Chondrocyte (in vitro differentiated cells): ENCODE results near the gene WDTC1. TPM values are rescaled to one million over a fixed set of nuclear protein-coding genes. Genes with fewer than 3 reads are reported as not detected.

Experiments
- DNase-seq: peaks from one replicate; pipeline ENCODE4 v3.0.0; 2021; ENCODE audit warnings: mixed read lengths, low spot score
- H3K27ac Mint-ChIP-seq: one replicate; pipeline ENCODE4 v1.8.0; 2021; ENCODE audit warnings: mild to moderate bottlenecking, moderate library complexity, mixed read lengths; ENCODE audit not compliant: unreplicated experiment
- H3K27me3 Mint-ChIP-seq: 2 replicates; pipeline ENCODE4 v1.8.0; 2021; ENCODE audit warnings: low read depth, mixed read lengths
- H3K36me3 Mint-ChIP-seq: 2 replicates; pipeline ENCODE4 v1.8.0; 2021; ENCODE audit warnings: low read depth, mixed read lengths
- H3K4me1 Mint-ChIP-seq: 2 replicates; pipeline ENCODE4 v1.8.0; 2021; ENCODE audit warnings: low read depth, mild to moderate bottlenecking, mixed read lengths
- H3K4me3 Mint-ChIP-seq: one replicate; pipeline ENCODE4 v1.8.0; 2021; ENCODE audit warnings: mild to moderate bottlenecking, moderate library complexity, mixed read lengths; ENCODE audit not compliant: unreplicated experiment
- H3K9me3 Mint-ChIP-seq: 2 replicates; pipeline ENCODE4 v1.8.0; 2021; ENCODE audit warnings: low read depth, mixed read lengths
- CTCF ChIP-seq: fragments of 200-600 bp; sonication (generic); IDR thresholded peaks from 2 replicates; pipeline ENCODE4 v1.5.0; 2021; ENCODE audit warnings: antibody characterized with exemption, mild to moderate bottlenecking, moderate library complexity
- total RNA-seq: library from RNA; stranded (reverse); gene quantifications from 3 replicates; pipeline ENCODE4 v1.2.1, GENCODE V29; 2021

The WDTC1 gene
- total RNA-seq, 1 donor from 2014 or later: 30.8 TPM

- H3K4me1 Mint-ChIP-seq: peaks cover 3% of the 10 kb centered on the region
- DNase-seq: no peak
- H3K9me3 Mint-ChIP-seq: no peaks in the 10 kb centered on the region
- no peak for TF ChIP-seq CTCF
- no peak overlapping the region for H3K4me3 Mint-ChIP-seq
- no peaks in the 10 kb centered on the region for H3K27me3 Mint-ChIP-seq
- no peak overlapping the region for H3K27ac Mint-ChIP-seq
- H3K36me3 Mint-ChIP-seq: peaks cover 34% of the 10 kb centered on the region
Observed at GRCh38 chr1:27356277-27356618, 121.8 kb downstream of the WDTC1 start.

GRCh38 chr1:27356619-27357280 is 122.3 kb downstream of the WDTC1 start:
- Mint-ChIP-seq H3K36me3 (peaks cover 35% of the 10 kb centered on the region), H3K4me1 (no peaks in the 10 kb centered on the region), H3K4me3 (no peak overlapping the region), H3K27me3 (no peaks in the 10 kb centered on the region), H3K9me3 (no peaks in the 10 kb centered on the region), H3K27ac (no peak overlapping the region)
- TF ChIP-seq CTCF: no peak
- no peak for DNase-seq

- no peaks in the 10 kb centered on the region for H3K27me3 Mint-ChIP-seq
- peaks cover 39% of the 10 kb centered on the region for H3K36me3 Mint-ChIP-seq
- no peak overlapping the region for H3K27ac Mint-ChIP-seq
- TF ChIP-seq CTCF: peak; percentile 98
- no peaks in the 10 kb centered on the region for H3K9me3 Mint-ChIP-seq
- no peaks in the 10 kb centered on the region for H3K4me1 Mint-ChIP-seq
- DNase-seq: no peak
- H3K4me3 Mint-ChIP-seq: no peak overlapping the region
Observed at GRCh38 chr1:27357281-27358037, 123.0 kb downstream of the WDTC1 start.

Other genes with a start within 250 kb of the WDTC1 start
- gene TRNP1, start 240.9 kb upstream of the WDTC1 start, total RNA-seq: 56.5 to 76.5 TPM (median 72.1 TPM) in 3 replicates
- gene TENT5B, start 221.8 kb upstream of the WDTC1 start, total RNA-seq: 15.2 to 39.1 TPM (median 38.1 TPM) in 3 replicates
- gene SLC9A1, start 79.5 kb upstream of the WDTC1 start, total RNA-seq: 53.9 to 55.4 TPM (median 54.6 TPM) in 3 replicates
- gene TMEM222, start 87.5 kb downstream of the WDTC1 start, total RNA-seq: 31.6 to 34.7 TPM (median 34.6 TPM) in 3 replicates
- gene SYTL1, start 107.4 kb downstream of the WDTC1 start, total RNA-seq: 0.82 to 1.2 TPM (median 0.85 TPM) in 3 replicates
- 42.0 to 54.0 TPM (median 50.3 TPM) in 3 replicates for gene MAP3K6, start 132.3 kb downstream of the WDTC1 start, total RNA-seq
- gene FCN3, start 140.2 kb downstream of the WDTC1 start, total RNA-seq: not detected in 3 replicates
- not detected in 3 replicates for gene CD164L2, start 148.7 kb downstream of the WDTC1 start, total RNA-seq
- 0.26 to 0.56 TPM (median 0.32 TPM) in 3 replicates for gene GPR3, start 158.0 kb downstream of the WDTC1 start, total RNA-seq